Measurements from ENCODE around the gene UCK2.

DNA sequence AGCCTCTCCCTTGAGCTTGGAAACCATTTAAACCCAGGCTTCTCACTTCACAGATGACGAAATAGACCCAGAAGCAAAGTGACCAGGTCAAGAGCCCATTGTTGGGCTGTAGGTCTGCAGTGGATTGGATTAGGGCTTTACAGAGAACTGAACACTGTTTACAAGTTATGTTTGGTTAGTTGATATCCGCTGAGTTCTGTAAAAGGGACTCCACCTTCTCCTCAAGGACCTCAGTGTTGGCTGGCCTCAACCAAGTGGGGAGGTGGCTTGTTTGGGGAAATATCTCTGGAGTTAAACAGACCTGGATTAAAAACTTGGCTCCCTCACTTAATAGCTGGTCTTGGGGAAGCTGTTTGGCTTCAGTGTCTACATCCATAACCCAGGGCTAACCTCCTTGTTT lies 88.1 kb downstream of the UCK2 start:
- TF ChIP-seq, protein P1, sequence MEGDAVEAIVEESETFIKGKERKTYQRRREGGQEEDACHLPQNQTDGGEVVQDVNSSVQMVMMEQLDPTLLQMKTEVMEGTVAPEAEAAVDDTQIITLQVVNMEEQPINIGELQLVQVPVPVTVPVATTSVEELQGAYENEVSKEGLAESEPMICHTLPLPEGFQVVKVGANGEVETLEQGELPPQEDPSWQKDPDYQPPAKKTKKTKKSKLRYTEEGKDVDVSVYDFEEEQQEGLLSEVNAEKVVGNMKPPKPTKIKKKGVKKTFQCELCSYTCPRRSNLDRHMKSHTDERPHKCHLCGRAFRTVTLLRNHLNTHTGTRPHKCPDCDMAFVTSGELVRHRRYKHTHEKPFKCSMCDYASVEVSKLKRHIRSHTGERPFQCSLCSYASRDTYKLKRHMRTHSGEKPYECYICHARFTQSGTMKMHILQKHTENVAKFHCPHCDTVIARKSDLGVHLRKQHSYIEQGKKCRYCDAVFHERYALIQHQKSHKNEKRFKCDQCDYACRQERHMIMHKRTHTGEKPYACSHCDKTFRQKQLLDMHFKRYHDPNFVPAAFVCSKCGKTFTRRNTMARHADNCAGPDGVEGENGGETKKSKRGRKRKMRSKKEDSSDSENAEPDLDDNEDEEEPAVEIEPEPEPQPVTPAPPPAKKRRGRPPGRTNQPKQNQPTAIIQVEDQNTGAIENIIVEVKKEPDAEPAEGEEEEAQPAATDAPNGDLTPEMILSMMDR (IDR thresholded peaks at IDR 0.05), result no peak
- TF ChIP-seq POLR2AphosphoS5 (IDR thresholded peaks at IDR 0.05) (no peak), POLR2A (IDR thresholded peaks at IDR 0.05) (no peak), EP300 (IDR thresholded peaks at IDR 0.05) (no peak)

Measured in sigmoid colon (tissue), 4 donors.